WTC11 (cell line): ENCODE results near the gene RPS27A. TPM values are rescaled to one million over a fixed set of nuclear protein-coding genes. Genes with fewer than 3 reads are reported as not detected.

ENCODE experiments used
- FOXJ3 ChIP-seq: sonication (generic); formaldehyde crosslinking; IDR thresholded peaks from 2 replicates; pipeline ENCODE4 v1.9.0; 2021; ENCODE audit warnings: missing genetic modification reagents, mild to moderate bottlenecking, borderline replicate concordance
- HMGA2 ChIP-seq: fragments of 250-450 bp; sonication (Bioruptor Pico); IDR thresholded peaks from 2 replicates; pipeline ENCODE4 v1.4.0; 2021; ENCODE audit warnings: mild to moderate bottlenecking, moderate library complexity
- KAT7 ChIP-seq: sonication (generic); formaldehyde crosslinking; IDR thresholded peaks from 2 replicates; pipeline ENCODE4 v1.8.1; 2023; ENCODE audit warnings: missing genetic modification reagents, mild to moderate bottlenecking, borderline replicate concordance
- MYBL2 ChIP-seq: sonication (generic); formaldehyde crosslinking; IDR thresholded peaks from 2 replicates; pipeline ENCODE4 v1.8.1; 2023; ENCODE audit warnings: mild to moderate bottlenecking, moderate library complexity, missing genetic modification reagents
- NFE2L1 ChIP-seq: sonication (generic); formaldehyde crosslinking; IDR thresholded peaks from 2 replicates; pipeline ENCODE4 v1.8.1; 2023; ENCODE audit warnings: missing genetic modification reagents
- NFYB ChIP-seq: sonication (generic); formaldehyde crosslinking; conservative IDR thresholded peaks from 2 replicates; pipeline ENCODE4 v1.8.0; 2022; ENCODE audit warnings: low read depth, missing genetic modification reagents
- NR2C2 ChIP-seq: sonication (generic); formaldehyde crosslinking; IDR thresholded peaks from 2 replicates; pipeline ENCODE4 v1.8.0; 2022; ENCODE audit warnings: mild to moderate bottlenecking, missing genetic modification reagents
- NR3C1 ChIP-seq: sonication (generic); formaldehyde crosslinking; conservative IDR thresholded peaks from 2 replicates; pipeline ENCODE4 v1.8.1; 2023; ENCODE audit warnings: low read depth, mild to moderate bottlenecking, missing genetic modification reagents
- PRRX2 ChIP-seq: fragments of 250-450 bp; sonication (Bioruptor Pico); IDR thresholded peaks from 2 replicates; pipeline ENCODE4 v1.8.0; 2021; ENCODE audit warnings: mild to moderate bottlenecking
- RELA ChIP-seq: sonication (generic); formaldehyde crosslinking; IDR thresholded peaks from 2 replicates; pipeline ENCODE4 v1.8.1; 2022; ENCODE audit warnings: missing genetic modification reagents, mild to moderate bottlenecking, borderline replicate concordance
- RORB ChIP-seq: fragments of 250-450 bp; sonication (Bioruptor Pico); IDR thresholded peaks from 2 replicates; pipeline ENCODE4 v1.9.0; 2021; ENCODE audit warnings: mild to moderate bottlenecking
- SMAD3 ChIP-seq: sonication (generic); formaldehyde crosslinking; IDR thresholded peaks from 2 replicates; pipeline ENCODE4 v1.8.0; 2022; ENCODE audit warnings: missing genetic modification reagents, mild to moderate bottlenecking, borderline replicate concordance
- SP1 ChIP-seq: sonication (generic); formaldehyde crosslinking; conservative IDR thresholded peaks from 2 replicates; pipeline ENCODE4 v1.8.1; 2022; ENCODE audit warnings: missing genetic modification reagents
- TEAD1 ChIP-seq: sonication (generic); formaldehyde crosslinking; IDR thresholded peaks from 2 replicates; pipeline ENCODE4 v1.8.0; 2022; ENCODE audit warnings: mild to moderate bottlenecking, missing genetic modification reagents
- TEAD4 ChIP-seq: sonication (generic); formaldehyde crosslinking; IDR thresholded peaks from 2 replicates; pipeline ENCODE4 v1.8.0; 2022; ENCODE audit warnings: mild to moderate bottlenecking, missing genetic modification reagents
- TP53 ChIP-seq: sonication (generic); formaldehyde crosslinking; IDR thresholded peaks from 2 replicates; pipeline ENCODE4 v1.8.1; 2023; ENCODE audit warnings: mild to moderate bottlenecking, missing genetic modification reagents
- ZNF263 ChIP-seq: sonication (generic); formaldehyde crosslinking; IDR thresholded peaks from 2 replicates; pipeline ENCODE4 v1.8.1; 2022; ENCODE audit warnings: low read depth, mild to moderate bottlenecking, moderate library complexity, missing genetic modification reagents
- total RNA-seq: library from RNA; stranded (reverse); gene quantifications from 3 replicates; pipeline ENCODE4 v1.2.3, GENCODE V29; 2021
- TF ChIP-seq, protein P1 (sequence below): fragments of 250-450 bp; sonication (Bioruptor Pico); IDR thresholded peaks from 2 replicates; pipeline ENCODE4 v1.9.0; 2021; ENCODE audit warnings: mild to moderate bottlenecking, borderline replicate concordance
- TF ChIP-seq, protein P2 (sequence below): sonication (generic); formaldehyde crosslinking; IDR thresholded peaks from 2 replicates; pipeline ENCODE4 v1.8.1; 2022; ENCODE audit warnings: mild to moderate bottlenecking, moderate library complexity, missing genetic modification reagents
- TF ChIP-seq, protein P3 (sequence below): sonication (generic); formaldehyde crosslinking; IDR thresholded peaks from 2 replicates; pipeline ENCODE4 v1.8.0; 2022; ENCODE audit warnings: mild to moderate bottlenecking, missing genetic modification reagents
- TF ChIP-seq, protein P4 (sequence below): sonication (generic); formaldehyde crosslinking; IDR thresholded peaks from 2 replicates; pipeline ENCODE4 v1.8.1; 2023; ENCODE audit warnings: mild to moderate bottlenecking, missing genetic modification reagents, moderate library complexity
- TF ChIP-seq, protein P5 (sequence below): sonication (generic); formaldehyde crosslinking; IDR thresholded peaks from 2 replicates; pipeline ENCODE4 v1.8.0; 2022; ENCODE audit warnings: mild to moderate bottlenecking, missing genetic modification reagents
- TF ChIP-seq, protein P6 (sequence below): sonication (generic); formaldehyde crosslinking; IDR thresholded peaks from 2 replicates; pipeline ENCODE4 v1.8.1; 2022; ENCODE audit warnings: low read depth, mild to moderate bottlenecking, moderate library complexity, missing genetic modification reagents, borderline replicate concordance
- TF ChIP-seq, protein P7 (sequence below): sonication (generic); formaldehyde crosslinking; IDR thresholded peaks from 2 replicates; pipeline ENCODE4 v1.8.0; 2022; ENCODE audit warnings: mild to moderate bottlenecking, missing genetic modification reagents
- TF ChIP-seq, protein P8 (sequence below): sonication (generic); formaldehyde crosslinking; IDR thresholded peaks from 2 replicates; pipeline ENCODE4 v1.8.1; 2023; ENCODE audit warnings: mild to moderate bottlenecking, missing genetic modification reagents

Gene RPS27A
- total RNA-seq, 1 experiment from 2014 or later = 1,424 TPM

DNA sequence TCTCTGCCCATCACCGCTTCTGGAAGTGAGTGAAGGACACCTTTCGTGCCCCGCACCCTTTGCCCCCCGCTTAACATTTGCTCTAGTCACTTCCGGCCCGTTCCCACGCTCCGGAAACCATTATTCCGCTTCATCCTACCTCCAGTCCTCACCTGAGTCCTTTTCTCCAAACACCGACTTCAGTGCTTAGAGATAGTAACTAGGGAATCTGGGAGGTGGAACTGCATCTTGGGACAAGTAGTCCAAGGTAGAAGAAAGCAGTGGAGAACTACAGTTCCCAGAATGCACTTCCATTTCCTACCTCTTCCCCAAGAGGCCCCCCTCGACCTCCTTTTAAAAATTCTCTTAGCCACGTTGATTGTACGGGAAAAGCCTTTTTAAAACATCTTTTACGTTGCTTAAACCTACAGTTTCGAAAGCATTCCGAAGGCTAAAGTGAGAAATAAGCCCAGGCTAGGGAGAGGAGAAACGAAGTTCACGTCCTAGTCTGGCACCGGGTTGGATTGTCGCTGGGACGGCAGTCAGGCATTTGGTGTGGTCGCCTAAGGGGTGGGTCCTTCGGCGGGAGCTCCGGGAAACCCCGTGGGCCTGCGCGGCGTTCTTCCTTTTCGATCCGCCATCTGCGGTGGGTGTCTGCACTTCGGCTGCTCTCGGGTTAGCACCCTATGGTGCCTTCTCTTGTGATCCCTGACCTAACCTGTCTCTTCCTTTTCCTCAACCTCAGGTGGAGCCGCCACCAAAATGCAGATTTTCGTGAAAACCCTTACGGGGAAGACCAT lies at the start of gene RPS27A, which contains the start of gene CLHC1 (continued):
- TF ChIP-seq RELA (CRISPR knock-in tag) (no peak), NR3C1 (CRISPR knock-in tag) (no peak), SP1 (CRISPR knock-in tag) (peak; percentile 54), TEAD4 (0 out of 2 replicates have a peak, but pooled peaks have one; percentile 23), KAT7 (CRISPR knock-in tag) (0 out of 2 replicates have a peak, but pooled peaks have one; percentile 89), ZNF263 (no peak), NFE2L1 (CRISPR knock-in tag) (peak; percentile 45; the same call in 1 of the 2 replicates), HMGA2 (no peak), MYBL2 (0 out of 2 replicates have a peak, but pooled peaks have one; percentile 48), RORB (CRISPR knock-in tag) (no peak), SMAD3 (CRISPR knock-in tag) (no peak), TEAD1 (peak; percentile 71), FOXJ3 (CRISPR knock-in tag) (no peak), NR2C2 (CRISPR knock-in tag) (no peak), TP53 (CRISPR knock-in tag) (no peak), PRRX2 (no peak), NFYB (CRISPR knock-in tag) (0 out of 2 replicates have a peak, but pooled peaks have one; percentile 7)
- TF ChIP-seq, protein P1, sequence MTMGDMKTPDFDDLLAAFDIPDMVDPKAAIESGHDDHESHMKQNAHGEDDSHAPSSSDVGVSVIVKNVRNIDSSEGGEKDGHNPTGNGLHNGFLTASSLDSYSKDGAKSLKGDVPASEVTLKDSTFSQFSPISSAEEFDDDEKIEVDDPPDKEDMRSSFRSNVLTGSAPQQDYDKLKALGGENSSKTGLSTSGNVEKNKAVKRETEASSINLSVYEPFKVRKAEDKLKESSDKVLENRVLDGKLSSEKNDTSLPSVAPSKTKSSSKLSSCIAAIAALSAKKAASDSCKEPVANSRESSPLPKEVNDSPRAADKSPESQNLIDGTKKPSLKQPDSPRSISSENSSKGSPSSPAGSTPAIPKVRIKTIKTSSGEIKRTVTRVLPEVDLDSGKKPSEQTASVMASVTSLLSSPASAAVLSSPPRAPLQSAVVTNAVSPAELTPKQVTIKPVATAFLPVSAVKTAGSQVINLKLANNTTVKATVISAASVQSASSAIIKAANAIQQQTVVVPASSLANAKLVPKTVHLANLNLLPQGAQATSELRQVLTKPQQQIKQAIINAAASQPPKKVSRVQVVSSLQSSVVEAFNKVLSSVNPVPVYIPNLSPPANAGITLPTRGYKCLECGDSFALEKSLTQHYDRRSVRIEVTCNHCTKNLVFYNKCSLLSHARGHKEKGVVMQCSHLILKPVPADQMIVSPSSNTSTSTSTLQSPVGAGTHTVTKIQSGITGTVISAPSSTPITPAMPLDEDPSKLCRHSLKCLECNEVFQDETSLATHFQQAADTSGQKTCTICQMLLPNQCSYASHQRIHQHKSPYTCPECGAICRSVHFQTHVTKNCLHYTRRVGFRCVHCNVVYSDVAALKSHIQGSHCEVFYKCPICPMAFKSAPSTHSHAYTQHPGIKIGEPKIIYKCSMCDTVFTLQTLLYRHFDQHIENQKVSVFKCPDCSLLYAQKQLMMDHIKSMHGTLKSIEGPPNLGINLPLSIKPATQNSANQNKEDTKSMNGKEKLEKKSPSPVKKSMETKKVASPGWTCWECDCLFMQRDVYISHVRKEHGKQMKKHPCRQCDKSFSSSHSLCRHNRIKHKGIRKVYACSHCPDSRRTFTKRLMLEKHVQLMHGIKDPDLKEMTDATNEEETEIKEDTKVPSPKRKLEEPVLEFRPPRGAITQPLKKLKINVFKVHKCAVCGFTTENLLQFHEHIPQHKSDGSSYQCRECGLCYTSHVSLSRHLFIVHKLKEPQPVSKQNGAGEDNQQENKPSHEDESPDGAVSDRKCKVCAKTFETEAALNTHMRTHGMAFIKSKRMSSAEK (CRISPR knock-in tag) = no peak
- TF ChIP-seq, protein P2, sequence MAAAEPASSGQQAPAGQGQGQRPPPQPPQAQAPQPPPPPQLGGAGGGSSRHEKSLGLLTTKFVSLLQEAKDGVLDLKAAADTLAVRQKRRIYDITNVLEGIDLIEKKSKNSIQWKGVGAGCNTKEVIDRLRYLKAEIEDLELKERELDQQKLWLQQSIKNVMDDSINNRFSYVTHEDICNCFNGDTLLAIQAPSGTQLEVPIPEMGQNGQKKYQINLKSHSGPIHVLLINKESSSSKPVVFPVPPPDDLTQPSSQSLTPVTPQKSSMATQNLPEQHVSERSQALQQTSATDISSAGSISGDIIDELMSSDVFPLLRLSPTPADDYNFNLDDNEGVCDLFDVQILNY (CRISPR knock-in tag) = no peak
- TF ChIP-seq, protein P3, sequence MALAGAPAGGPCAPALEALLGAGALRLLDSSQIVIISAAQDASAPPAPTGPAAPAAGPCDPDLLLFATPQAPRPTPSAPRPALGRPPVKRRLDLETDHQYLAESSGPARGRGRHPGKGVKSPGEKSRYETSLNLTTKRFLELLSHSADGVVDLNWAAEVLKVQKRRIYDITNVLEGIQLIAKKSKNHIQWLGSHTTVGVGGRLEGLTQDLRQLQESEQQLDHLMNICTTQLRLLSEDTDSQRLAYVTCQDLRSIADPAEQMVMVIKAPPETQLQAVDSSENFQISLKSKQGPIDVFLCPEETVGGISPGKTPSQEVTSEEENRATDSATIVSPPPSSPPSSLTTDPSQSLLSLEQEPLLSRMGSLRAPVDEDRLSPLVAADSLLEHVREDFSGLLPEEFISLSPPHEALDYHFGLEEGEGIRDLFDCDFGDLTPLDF = no peak
- TF ChIP-seq, protein P4, sequence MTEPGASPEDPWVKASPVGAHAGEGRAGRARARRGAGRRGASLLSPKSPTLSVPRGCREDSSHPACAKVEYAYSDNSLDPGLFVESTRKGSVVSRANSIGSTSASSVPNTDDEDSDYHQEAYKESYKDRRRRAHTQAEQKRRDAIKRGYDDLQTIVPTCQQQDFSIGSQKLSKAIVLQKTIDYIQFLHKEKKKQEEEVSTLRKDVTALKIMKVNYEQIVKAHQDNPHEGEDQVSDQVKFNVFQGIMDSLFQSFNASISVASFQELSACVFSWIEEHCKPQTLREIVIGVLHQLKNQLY (CRISPR knock-in tag) = no peak
- TF ChIP-seq, protein P5, sequence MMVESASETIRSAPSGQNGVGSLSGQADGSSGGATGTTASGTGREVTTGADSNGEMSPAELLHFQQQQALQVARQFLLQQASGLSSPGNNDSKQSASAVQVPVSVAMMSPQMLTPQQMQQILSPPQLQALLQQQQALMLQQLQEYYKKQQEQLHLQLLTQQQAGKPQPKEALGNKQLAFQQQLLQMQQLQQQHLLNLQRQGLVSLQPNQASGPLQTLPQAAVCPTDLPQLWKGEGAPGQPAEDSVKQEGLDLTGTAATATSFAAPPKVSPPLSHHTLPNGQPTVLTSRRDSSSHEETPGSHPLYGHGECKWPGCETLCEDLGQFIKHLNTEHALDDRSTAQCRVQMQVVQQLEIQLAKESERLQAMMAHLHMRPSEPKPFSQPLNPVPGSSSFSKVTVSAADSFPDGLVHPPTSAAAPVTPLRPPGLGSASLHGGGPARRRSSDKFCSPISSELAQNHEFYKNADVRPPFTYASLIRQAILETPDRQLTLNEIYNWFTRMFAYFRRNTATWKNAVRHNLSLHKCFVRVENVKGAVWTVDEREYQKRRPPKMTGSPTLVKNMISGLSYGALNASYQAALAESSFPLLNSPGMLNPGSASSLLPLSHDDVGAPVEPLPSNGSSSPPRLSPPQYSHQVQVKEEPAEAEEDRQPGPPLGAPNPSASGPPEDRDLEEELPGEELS (CRISPR knock-in tag) = peak; percentile 27; the same call in 1 of the 2 replicates
- TF ChIP-seq, protein P6, sequence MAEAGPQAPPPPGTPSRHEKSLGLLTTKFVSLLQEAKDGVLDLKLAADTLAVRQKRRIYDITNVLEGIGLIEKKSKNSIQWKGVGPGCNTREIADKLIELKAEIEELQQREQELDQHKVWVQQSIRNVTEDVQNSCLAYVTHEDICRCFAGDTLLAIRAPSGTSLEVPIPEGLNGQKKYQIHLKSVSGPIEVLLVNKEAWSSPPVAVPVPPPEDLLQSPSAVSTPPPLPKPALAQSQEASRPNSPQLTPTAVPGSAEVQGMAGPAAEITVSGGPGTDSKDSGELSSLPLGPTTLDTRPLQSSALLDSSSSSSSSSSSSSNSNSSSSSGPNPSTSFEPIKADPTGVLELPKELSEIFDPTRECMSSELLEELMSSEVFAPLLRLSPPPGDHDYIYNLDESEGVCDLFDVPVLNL (CRISPR knock-in tag) = peak; percentile 38; the same call in 1 of the 2 replicates
- TF ChIP-seq, protein P7, sequence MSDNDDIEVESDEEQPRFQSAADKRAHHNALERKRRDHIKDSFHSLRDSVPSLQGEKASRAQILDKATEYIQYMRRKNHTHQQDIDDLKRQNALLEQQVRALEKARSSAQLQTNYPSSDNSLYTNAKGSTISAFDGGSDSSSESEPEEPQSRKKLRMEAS = peak; percentile 64
- TF ChIP-seq, protein P8, sequence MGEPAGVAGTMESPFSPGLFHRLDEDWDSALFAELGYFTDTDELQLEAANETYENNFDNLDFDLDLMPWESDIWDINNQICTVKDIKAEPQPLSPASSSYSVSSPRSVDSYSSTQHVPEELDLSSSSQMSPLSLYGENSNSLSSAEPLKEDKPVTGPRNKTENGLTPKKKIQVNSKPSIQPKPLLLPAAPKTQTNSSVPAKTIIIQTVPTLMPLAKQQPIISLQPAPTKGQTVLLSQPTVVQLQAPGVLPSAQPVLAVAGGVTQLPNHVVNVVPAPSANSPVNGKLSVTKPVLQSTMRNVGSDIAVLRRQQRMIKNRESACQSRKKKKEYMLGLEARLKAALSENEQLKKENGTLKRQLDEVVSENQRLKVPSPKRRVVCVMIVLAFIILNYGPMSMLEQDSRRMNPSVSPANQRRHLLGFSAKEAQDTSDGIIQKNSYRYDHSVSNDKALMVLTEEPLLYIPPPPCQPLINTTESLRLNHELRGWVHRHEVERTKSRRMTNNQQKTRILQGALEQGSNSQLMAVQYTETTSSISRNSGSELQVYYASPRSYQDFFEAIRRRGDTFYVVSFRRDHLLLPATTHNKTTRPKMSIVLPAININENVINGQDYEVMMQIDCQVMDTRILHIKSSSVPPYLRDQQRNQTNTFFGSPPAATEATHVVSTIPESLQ = no peak
